HepG2 (cell line): Measurements from ENCODE around the gene CCDC97. TPM values are rescaled to one million over a fixed set of nuclear protein-coding genes. Genes with fewer than 3 reads are reported as not detected.

ENCODE experiments used
- PHF21A ChIP-seq: sonication (generic); formaldehyde crosslinking; IDR thresholded peaks from 2 replicates; pipeline ENCODE4 v1.5.0; 2020; ENCODE audit warnings: mild to moderate bottlenecking, missing genetic modification reagents
- ZNF598 ChIP-seq: sonication (generic); formaldehyde crosslinking; IDR thresholded peaks from 2 replicates; pipeline ENCODE4 v1.5.1; 2020; ENCODE audit warnings: mild to moderate bottlenecking, missing genetic modification reagents, borderline replicate concordance
- ZNF614 ChIP-seq: IDR thresholded peaks from 2 replicates; pipeline ENCODE4 v1.6.1; 2018; ENCODE audit warnings: missing biosample characterization, missing genetic modification reagents, inconsistent platforms, borderline replicate concordance
- polyA plus RNA-seq, 8 experiments: library from polyadenylated mRNA; depleted of rRNA in 3 of 8; stranded (reverse) in 7 of 8; unstranded in 1 of 8; fragments of >200 nt; fragmentation: Illumina TruSeq in 4 of 8; extraction: Trizol in 4 of 8; gene quantifications; 2 replicates each; pipeline versions ENCODE4 v1.2.1 to v1.2.3, GENCODE V29; 2011 to 2016; ENCODE audit warnings: low read depth in 4 of 8, missing spikeins in 1 of 8, mixed read lengths in 1 of 8; ENCODE audit not compliant: insufficient read depth in 1 of 8
- total RNA-seq, 5 experiments: library from RNA; depleted of rRNA; stranded (reverse); fragments of >200 nt; fragmentation: Illumina TruSeq; extraction: Trizol; gene quantifications; 2 replicates each; pipeline ENCODE4 v1.2.3, GENCODE V29; 2016; ENCODE audit warnings: low read depth in 1 of 5
- TF ChIP-seq, protein P1 (sequence below): sonication (generic); formaldehyde crosslinking; IDR thresholded peaks from 2 replicates; pipeline ENCODE4 v1.4.0; 2020; ENCODE audit warnings: missing genetic modification reagents, borderline replicate concordance
- TF ChIP-seq, protein P2 (sequence below): sonication (generic); formaldehyde crosslinking; IDR thresholded peaks from 2 replicates; pipeline ENCODE4 v1.4.0; 2020; ENCODE audit warnings: mild to moderate bottlenecking, missing genetic modification reagents
- TF ChIP-seq, protein P3 (sequence below): sonication (generic); formaldehyde crosslinking; conservative IDR thresholded peaks from 2 replicates; pipeline ENCODE4 v1.8.0; 2022; ENCODE audit warnings: mild to moderate bottlenecking, moderate library complexity, missing genetic modification reagents

CCDC97 gene
- total and polyA plus RNA-seq, 2 of the 13 experiments (the other 11 are each of a cell fraction or from before 2014, with no cell fraction given), result 6.2 to 7.3 TPM

DNA sequence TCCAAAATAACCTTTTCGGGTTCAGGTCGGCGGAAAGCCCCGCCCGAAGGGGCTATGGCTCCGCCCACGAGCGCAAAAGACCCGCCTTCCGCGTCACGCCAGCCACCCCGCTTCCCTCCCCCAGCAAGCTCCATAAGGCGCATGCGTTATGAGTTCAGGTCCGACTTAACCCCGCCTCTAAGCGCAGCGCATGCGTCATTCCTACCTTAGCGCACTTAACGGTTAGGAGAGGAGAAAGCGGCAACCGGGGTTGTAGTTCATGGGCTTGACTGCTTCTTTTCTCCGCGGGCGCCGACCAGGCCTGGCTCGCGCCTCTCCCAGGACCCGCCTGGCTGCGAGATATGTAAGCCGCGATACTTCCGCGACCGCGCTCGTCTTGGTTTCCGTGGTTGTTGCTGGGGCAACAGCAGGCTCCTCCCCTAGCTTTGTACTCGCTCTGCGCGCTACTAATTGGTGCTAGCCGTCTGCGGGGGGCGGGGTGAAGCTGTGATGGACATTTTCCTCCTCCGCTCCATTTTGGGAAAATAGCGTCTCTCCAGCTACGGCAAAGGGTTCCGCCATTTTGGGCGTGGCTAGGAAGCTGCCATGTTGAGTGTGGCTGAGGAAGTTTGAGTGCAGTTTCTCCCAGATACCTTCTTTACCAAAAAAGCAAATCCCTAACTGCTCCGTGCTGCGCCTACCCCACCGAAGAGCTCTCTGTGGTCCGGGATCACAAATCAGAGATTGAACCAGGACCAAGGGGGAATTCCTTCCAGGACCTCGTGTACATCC, 54.0 kb downstream of the CCDC97 start, which contains the start of gene B9D2 (continued):
- TF ChIP-seq, protein P1, sequence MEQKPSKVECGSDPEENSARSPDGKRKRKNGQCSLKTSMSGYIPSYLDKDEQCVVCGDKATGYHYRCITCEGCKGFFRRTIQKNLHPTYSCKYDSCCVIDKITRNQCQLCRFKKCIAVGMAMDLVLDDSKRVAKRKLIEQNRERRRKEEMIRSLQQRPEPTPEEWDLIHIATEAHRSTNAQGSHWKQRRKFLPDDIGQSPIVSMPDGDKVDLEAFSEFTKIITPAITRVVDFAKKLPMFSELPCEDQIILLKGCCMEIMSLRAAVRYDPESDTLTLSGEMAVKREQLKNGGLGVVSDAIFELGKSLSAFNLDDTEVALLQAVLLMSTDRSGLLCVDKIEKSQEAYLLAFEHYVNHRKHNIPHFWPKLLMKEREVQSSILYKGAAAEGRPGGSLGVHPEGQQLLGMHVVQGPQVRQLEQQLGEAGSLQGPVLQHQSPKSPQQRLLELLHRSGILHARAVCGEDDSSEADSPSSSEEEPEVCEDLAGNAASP (CRISPR knock-in tag), result no peak
- TF ChIP-seq ZNF614 (CRISPR knock-in tag) (no peak), PHF21A (CRISPR knock-in tag) (no peak), ZNF598 (CRISPR knock-in tag) (0 out of 2 replicates have a peak, but pooled peaks have one; percentile 68)
- TF ChIP-seq, protein P2, sequence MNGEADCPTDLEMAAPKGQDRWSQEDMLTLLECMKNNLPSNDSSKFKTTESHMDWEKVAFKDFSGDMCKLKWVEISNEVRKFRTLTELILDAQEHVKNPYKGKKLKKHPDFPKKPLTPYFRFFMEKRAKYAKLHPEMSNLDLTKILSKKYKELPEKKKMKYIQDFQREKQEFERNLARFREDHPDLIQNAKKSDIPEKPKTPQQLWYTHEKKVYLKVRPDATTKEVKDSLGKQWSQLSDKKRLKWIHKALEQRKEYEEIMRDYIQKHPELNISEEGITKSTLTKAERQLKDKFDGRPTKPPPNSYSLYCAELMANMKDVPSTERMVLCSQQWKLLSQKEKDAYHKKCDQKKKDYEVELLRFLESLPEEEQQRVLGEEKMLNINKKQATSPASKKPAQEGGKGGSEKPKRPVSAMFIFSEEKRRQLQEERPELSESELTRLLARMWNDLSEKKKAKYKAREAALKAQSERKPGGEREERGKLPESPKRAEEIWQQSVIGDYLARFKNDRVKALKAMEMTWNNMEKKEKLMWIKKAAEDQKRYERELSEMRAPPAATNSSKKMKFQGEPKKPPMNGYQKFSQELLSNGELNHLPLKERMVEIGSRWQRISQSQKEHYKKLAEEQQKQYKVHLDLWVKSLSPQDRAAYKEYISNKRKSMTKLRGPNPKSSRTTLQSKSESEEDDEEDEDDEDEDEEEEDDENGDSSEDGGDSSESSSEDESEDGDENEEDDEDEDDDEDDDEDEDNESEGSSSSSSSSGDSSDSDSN (CRISPR knock-in tag), result no peak
- TF ChIP-seq, protein P3, sequence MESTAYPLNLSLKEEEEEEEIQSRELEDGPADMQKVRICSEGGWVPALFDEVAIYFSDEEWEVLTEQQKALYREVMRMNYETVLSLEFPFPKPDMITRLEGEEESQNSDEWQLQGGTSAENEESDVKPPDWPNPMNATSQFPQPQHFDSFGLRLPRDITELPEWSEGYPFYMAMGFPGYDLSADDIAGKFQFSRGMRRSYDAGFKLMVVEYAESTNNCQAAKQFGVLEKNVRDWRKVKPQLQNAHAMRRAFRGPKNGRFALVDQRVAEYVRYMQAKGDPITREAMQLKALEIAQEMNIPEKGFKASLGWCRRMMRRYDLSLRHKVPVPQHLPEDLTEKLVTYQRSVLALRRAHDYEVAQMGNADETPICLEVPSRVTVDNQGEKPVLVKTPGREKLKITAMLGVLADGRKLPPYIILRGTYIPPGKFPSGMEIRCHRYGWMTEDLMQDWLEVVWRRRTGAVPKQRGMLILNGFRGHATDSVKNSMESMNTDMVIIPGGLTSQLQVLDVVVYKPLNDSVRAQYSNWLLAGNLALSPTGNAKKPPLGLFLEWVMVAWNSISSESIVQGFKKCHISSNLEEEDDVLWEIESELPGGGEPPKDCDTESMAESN (CRISPR knock-in tag), result no peak
